ENCODE data around the gene ATP5F1B. TPM values are rescaled to one million over a fixed set of nuclear protein-coding genes. Genes with fewer than 3 reads are reported as not detected.

Gene ATP5F1B
- total and polyA plus RNA-seq, 2 of the 13 experiments (the other 11 are each of a cell fraction or from before 2014, with no cell fraction given) = 1,051 to 1,180 TPM

DNA sequence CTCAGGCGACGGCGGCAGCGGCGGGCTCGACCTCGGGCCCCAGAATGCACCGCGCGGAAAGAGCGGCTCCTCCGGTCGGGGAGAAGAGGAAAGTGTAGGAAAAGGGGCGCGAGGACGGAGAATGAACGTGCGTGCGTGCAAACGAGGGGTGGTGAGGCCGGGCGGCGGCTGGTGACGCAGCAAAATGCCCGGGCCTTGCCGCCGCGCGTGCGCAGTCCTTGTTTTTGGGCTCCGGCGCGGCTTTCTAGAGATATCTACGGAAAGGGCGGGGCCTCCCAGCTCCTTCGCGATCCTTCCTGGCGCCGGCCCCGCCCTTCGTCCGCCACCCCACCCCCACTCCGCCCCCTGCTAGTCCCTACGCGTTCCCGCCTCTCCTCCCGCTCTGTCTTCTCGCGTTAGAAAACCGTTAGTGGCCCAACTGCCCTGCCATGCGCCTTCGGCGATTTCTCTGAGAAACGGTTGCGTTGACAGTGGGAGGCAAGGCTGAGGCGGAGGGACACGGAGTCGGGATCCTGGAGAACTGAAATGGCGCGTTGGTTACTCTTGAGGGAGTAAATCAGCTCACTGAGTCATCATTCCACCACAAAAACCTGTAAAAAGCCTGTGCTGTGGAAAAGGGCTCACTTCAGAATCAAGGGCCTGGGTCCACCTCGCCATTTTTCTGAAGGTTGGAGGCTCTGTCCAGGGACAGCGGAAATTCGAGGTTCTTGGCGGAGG, 42.5 kb upstream of the ATP5F1B start, which contains the start of gene PTGES3 (continued):
- TF ChIP-seq MLXIP (CRISPR knock-in tag; IDR thresholded peaks at IDR 0.05; ENCODE audit: borderline replicate concordance) (peak; percentile 69), ZNF160 (CRISPR knock-in tag; IDR thresholded peaks at IDR 0.05) (peak; percentile 86), JUNB (CRISPR knock-in tag; IDR thresholded peaks at IDR 0.05; ENCODE audit: borderline replicate concordance) (0 out of 2 replicates have a peak, but pooled peaks have one; percentile 66), ZNF205 (CRISPR knock-in tag; IDR thresholded peaks at IDR 0.05) (peak; percentile 95), ZMAT5 (CRISPR knock-in tag; IDR thresholded peaks at IDR 0.05; ENCODE audit: borderline replicate concordance, low read depth) (0 out of 2 replicates have a peak, but pooled peaks have one; percentile 66), SMAD9 (CRISPR knock-in tag; IDR thresholded peaks at IDR 0.05) (no peak; the same call in 1 of the 2 replicates), MTA3 (CRISPR knock-in tag; IDR thresholded peaks at IDR 0.05) (no peak)
- TF ChIP-seq, protein P1, sequence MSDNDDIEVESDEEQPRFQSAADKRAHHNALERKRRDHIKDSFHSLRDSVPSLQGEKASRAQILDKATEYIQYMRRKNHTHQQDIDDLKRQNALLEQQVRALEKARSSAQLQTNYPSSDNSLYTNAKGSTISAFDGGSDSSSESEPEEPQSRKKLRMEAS (IDR thresholded peaks at IDR 0.05) = peak; percentile 96
- TF ChIP-seq, protein P2, sequence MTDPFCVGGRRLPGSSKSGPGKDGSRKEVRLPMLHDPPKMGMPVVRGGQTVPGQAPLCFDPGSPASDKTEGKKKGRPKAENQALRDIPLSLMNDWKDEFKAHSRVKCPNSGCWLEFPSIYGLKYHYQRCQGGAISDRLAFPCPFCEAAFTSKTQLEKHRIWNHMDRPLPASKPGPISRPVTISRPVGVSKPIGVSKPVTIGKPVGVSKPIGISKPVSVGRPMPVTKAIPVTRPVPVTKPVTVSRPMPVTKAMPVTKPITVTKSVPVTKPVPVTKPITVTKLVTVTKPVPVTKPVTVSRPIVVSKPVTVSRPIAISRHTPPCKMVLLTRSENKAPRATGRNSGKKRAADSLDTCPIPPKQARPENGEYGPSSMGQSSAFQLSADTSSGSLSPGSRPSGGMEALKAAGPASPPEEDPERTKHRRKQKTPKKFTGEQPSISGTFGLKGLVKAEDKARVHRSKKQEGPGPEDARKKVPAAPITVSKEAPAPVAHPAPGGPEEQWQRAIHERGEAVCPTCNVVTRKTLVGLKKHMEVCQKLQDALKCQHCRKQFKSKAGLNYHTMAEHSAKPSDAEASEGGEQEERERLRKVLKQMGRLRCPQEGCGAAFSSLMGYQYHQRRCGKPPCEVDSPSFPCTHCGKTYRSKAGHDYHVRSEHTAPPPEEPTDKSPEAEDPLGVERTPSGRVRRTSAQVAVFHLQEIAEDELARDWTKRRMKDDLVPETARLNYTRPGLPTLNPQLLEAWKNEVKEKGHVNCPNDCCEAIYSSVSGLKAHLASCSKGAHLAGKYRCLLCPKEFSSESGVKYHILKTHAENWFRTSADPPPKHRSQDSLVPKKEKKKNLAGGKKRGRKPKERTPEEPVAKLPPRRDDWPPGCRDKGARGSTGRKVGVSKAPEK (CRISPR knock-in tag; IDR thresholded peaks at IDR 0.05; ENCODE audit: borderline replicate concordance) = 0 out of 2 replicates have a peak, but pooled peaks have one; percentile 28

All from HepG2 (cell line).